Measurements from ENCODE around the gene APEH.

APEH gene

DNA sequence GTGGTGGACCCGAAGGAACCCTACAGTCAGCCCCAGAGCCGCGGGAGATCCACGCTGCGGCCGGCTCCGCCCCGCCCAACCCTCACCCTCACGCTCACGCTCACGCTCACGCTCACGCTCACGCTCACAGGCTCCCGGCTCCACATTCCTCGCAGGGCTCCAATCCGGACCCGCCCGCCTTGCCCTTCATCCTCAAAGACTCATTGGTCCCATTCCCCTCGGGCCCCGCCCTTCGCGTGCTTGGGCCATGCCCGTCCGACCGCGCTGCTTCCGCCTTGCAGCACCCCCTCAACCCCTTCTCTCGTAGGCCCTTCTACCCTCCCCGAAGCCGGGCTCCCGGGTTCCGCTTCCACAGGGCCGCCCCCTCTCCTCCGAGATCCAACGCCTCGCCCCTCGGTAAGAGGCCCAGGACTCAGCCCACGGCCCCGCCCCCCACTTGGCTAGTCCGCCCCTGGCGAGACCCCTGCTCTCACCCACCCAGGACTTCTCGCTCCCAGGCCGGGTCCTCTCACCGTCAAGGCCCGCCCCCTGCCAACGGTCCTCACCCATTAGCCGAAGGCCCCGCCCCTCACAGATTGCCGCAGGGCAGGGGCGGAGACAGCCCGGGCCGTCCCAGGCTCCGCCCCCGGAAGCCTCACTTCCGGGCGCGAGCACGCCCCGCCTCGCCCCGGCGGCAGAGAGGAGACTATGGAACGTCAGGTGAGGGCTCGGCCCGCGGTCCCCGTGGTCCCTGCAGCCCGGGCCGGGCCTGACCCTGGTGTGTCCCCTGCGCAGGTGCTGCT is at the start of gene APEH:
TSS of gene APEH (plus strand) at position 637 of the 782 bp plus-strand sequence. CDS start at position 688, 51 bp downstream.
- TF ChIP-seq, protein P1, sequence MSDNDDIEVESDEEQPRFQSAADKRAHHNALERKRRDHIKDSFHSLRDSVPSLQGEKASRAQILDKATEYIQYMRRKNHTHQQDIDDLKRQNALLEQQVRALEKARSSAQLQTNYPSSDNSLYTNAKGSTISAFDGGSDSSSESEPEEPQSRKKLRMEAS (IDR thresholded peaks at IDR 0.05) = peak; percentile 89; the same call in 1 of the 2 replicates
- TF ChIP-seq TEAD4 (IDR thresholded peaks at IDR 0.05) = peak; percentile 80
- TF ChIP-seq TAF1 (IDR thresholded peaks at IDR 0.05; ENCODE audit: low read depth) = peak; percentile 90
- TF ChIP-seq TCF12 (IDR thresholded peaks at IDR 0.05; ENCODE audit: low read depth) = peak; percentile 45; the same call in 1 of the 2 replicates
- TF ChIP-seq, protein P2, sequence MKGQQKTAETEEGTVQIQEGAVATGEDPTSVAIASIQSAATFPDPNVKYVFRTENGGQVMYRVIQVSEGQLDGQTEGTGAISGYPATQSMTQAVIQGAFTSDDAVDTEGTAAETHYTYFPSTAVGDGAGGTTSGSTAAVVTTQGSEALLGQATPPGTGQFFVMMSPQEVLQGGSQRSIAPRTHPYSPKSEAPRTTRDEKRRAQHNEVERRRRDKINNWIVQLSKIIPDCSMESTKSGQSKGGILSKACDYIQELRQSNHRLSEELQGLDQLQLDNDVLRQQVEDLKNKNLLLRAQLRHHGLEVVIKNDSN (IDR thresholded peaks at IDR 0.05) = 0 out of 2 replicates have a peak, but pooled peaks have one; percentile 5
- no peak for TF ChIP-seq EGR1 (IDR thresholded peaks at IDR 0.05)
- TF ChIP-seq CEBPB (IDR thresholded peaks at IDR 0.05) = no peak
- TF ChIP-seq CREB1 (IDR thresholded peaks at IDR 0.05; ENCODE audit: low read depth) = peak; percentile 49
- peak; percentile 58; the same call in 1 of the 2 replicates for TF ChIP-seq ZBTB7A (IDR thresholded peaks at IDR 0.05; ENCODE audit: low read depth)
- TF ChIP-seq, protein P3, sequence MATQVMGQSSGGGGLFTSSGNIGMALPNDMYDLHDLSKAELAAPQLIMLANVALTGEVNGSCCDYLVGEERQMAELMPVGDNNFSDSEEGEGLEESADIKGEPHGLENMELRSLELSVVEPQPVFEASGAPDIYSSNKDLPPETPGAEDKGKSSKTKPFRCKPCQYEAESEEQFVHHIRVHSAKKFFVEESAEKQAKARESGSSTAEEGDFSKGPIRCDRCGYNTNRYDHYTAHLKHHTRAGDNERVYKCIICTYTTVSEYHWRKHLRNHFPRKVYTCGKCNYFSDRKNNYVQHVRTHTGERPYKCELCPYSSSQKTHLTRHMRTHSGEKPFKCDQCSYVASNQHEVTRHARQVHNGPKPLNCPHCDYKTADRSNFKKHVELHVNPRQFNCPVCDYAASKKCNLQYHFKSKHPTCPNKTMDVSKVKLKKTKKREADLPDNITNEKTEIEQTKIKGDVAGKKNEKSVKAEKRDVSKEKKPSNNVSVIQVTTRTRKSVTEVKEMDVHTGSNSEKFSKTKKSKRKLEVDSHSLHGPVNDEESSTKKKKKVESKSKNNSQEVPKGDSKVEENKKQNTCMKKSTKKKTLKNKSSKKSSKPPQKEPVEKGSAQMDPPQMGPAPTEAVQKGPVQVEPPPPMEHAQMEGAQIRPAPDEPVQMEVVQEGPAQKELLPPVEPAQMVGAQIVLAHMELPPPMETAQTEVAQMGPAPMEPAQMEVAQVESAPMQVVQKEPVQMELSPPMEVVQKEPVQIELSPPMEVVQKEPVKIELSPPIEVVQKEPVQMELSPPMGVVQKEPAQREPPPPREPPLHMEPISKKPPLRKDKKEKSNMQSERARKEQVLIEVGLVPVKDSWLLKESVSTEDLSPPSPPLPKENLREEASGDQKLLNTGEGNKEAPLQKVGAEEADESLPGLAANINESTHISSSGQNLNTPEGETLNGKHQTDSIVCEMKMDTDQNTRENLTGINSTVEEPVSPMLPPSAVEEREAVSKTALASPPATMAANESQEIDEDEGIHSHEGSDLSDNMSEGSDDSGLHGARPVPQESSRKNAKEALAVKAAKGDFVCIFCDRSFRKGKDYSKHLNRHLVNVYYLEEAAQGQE (IDR thresholded peaks at IDR 0.05; ENCODE audit: low read depth) = no peak
- no peak for TF ChIP-seq FOXM1 (IDR thresholded peaks at IDR 0.05; ENCODE audit: borderline replicate concordance, low read depth)
- 0 out of 2 replicates have a peak, but pooled peaks have one; percentile 31 for TF ChIP-seq YY1 (IDR thresholded peaks at IDR 0.05; ENCODE audit: low read depth)

DNA sequence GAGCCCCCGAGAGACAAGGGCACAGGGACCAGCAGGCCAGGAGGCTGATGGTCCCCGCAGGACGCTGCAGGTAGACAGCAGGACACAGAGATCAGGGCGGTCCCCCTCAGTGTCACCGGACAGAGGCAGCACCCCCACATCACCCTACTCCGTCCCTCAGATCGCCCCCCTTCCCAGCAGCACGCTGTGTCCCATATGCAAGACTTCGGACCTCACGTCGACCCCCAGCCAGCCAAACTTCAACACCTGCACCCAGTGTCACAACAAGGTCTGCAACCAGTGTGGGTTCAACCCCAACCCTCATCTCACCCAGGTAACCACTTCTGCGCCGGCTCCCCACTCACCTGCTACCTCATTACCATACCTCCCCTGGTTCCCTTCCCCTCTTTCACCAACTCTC is 49.1 kb upstream of the APEH start:
- TF ChIP-seq, protein P3 (IDR thresholded peaks at IDR 0.05; ENCODE audit: low read depth) = no peak
- TF ChIP-seq, protein P2 (IDR thresholded peaks at IDR 0.05) = no peak
- TF ChIP-seq, protein P1 (IDR thresholded peaks at IDR 0.05) = no peak
- no peak for TF ChIP-seq CREB1 (IDR thresholded peaks at IDR 0.05; ENCODE audit: low read depth)
- no peak for TF ChIP-seq FOXM1 (IDR thresholded peaks at IDR 0.05; ENCODE audit: borderline replicate concordance, low read depth)
- TF ChIP-seq YY1 (IDR thresholded peaks at IDR 0.05; ENCODE audit: low read depth) = no peak
- TF ChIP-seq TEAD4 (IDR thresholded peaks at IDR 0.05) = no peak

DNA sequence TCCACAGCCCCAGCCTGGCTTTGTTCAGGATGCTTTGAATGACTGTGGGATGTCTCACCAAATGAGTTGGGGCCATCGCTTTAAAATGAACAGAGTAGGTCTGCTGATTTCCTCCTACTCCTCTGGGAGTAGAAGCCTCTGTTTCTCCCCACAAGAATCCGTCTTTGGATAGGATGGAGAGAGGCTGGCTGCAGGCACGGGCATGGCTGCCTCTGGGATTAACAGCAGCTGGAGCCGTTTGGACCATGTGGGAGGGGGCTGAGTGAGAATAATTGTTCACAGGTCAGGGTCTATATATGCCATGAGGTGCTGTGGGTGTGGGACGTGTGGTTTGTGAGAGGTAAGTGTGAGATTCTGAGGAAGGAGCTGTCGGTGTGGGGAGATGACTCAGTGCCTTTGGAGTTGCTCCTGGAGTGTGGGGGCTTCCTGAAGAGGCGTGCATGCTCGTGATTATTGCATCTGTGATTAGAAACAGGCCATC is 48.0 kb upstream of the APEH start:
- TF ChIP-seq CEBPB (IDR thresholded peaks at IDR 0.05) = no peak
- no peak for TF ChIP-seq RAD21 (IDR thresholded peaks at IDR 0.05; ENCODE audit: low read depth)
- no peak for TF ChIP-seq EP300 (IDR thresholded peaks at IDR 0.05; ENCODE audit: borderline replicate concordance)
- TF ChIP-seq, protein P2 (IDR thresholded peaks at IDR 0.05) = no peak
- no peak for TF ChIP-seq CREB1 (IDR thresholded peaks at IDR 0.05; ENCODE audit: low read depth)
- TF ChIP-seq TCF12 (IDR thresholded peaks at IDR 0.05; ENCODE audit: low read depth) = no peak
- TF ChIP-seq TEAD4 (IDR thresholded peaks at IDR 0.05) = no peak
- TF ChIP-seq, protein P3 (IDR thresholded peaks at IDR 0.05; ENCODE audit: low read depth) = no peak
- TF ChIP-seq, protein P1 (IDR thresholded peaks at IDR 0.05) = no peak

DNA sequence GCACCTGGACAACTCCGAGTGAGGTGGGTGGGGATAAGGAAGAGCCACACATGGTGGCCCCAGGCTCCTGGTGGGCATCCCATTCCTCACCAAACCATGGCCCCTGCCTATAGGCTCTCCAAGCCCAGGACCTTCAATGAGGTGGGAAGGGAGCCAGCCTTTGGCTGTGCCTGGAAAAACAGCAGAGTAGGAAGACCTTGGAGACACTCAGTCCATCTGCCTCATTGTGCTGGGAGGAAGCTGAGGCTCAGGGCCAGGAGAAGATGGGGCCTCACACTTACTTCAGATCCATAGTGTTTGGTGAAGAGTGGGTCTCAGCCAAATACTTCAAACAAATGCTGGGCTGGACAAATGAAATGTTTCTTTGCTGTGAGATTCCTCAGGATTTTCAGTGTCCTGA is 47.4 kb upstream of the APEH start:
- no peak for TF ChIP-seq YY1 (IDR thresholded peaks at IDR 0.05; ENCODE audit: low read depth)
- no peak for TF ChIP-seq ZBTB7A (IDR thresholded peaks at IDR 0.05; ENCODE audit: low read depth)
- TF ChIP-seq EGR1 (IDR thresholded peaks at IDR 0.05) = no peak
- TF ChIP-seq CREB1 (IDR thresholded peaks at IDR 0.05; ENCODE audit: low read depth) = no peak
- no peak for TF ChIP-seq TAF1 (IDR thresholded peaks at IDR 0.05; ENCODE audit: low read depth)
- no peak for TF ChIP-seq EP300 (IDR thresholded peaks at IDR 0.05; ENCODE audit: borderline replicate concordance)
- TF ChIP-seq TCF12 (IDR thresholded peaks at IDR 0.05; ENCODE audit: low read depth) = no peak
- TF ChIP-seq, protein P1 (IDR thresholded peaks at IDR 0.05) = no peak
- TF ChIP-seq, protein P2 (IDR thresholded peaks at IDR 0.05) = no peak
- TF ChIP-seq FOXM1 (IDR thresholded peaks at IDR 0.05; ENCODE audit: borderline replicate concordance, low read depth) = no peak
- no peak for TF ChIP-seq RAD21 (IDR thresholded peaks at IDR 0.05; ENCODE audit: low read depth)
- no peak for TF ChIP-seq TEAD4 (IDR thresholded peaks at IDR 0.05)
- TF ChIP-seq NFIC (IDR thresholded peaks at IDR 0.05) = no peak
- TF ChIP-seq, protein P3 (IDR thresholded peaks at IDR 0.05; ENCODE audit: low read depth) = no peak
- no peak for TF ChIP-seq CEBPB (IDR thresholded peaks at IDR 0.05)
